ENCODE data around the gene CSTPP1.

CSTPP1 gene

DNA sequence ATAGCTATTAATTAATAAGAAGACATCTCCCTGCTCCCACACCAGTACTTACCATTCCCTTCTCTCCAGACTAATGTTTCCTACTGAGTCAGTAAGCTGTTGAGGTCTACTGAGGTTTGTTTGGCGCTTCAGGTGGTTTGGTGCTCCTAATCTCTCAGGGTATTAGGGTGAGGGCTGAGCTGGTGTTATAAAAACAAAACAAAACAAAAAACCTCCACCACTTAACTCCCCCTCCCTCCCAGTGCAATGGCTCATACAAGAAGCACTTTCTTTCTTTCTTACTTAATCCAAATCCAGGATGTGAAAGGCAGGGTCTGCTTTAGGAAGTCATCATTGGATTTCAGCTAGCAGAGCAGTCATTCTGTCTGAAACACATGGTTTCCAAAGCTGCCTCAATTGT is 15.3 kb downstream of the CSTPP1 start:
- H3K4me2 ChIP-seq (ENCODE audit: low read length): no peak overlapping the region
- no peaks in the 10 kb centered on the region for H3K9me2 ChIP-seq (replicated peaks; ENCODE audit: control insufficient read depth, low read length)
- peaks cover 3% of the 10 kb centered on the region; the same call in 1 of the 2 replicates for H3K4me1 ChIP-seq (ENCODE audit: control insufficient read depth, low read length)
- no peaks in the 10 kb centered on the region for H3K9me3 ChIP-seq (ENCODE audit: control insufficient read depth, insufficient read depth, low read length)
- no peak overlapping the region for H3K27ac ChIP-seq (ENCODE audit: low read depth, low read length)
- H3K36me3 ChIP-seq (ENCODE audit: control insufficient read depth, low read length): no peaks in the 10 kb centered on the region
- TF ChIP-seq EZH2phosphoT487 (IDR thresholded peaks at IDR 0.05; ENCODE audit: borderline replicate concordance, low read length): no peak
- TF ChIP-seq CTCF (IDR thresholded peaks at IDR 0.05; ENCODE audit: low read depth, low read length, poor library complexity, severe bottlenecking): no peak
- no peaks in the 10 kb centered on the region for H4K20me1 ChIP-seq (ENCODE audit: control insufficient read depth, insufficient read depth, low read depth, low read length)
- no peaks in the 10 kb centered on the region for H3K79me2 ChIP-seq (ENCODE audit: control insufficient read depth, low read length)
- 0 out of 2 replicates have a peak, but pooled peaks cover 2% of the 10 kb centered on the region for H3F3A ChIP-seq (ENCODE audit: control insufficient read depth, insufficient read depth)
- H3K4me3 ChIP-seq (ENCODE audit: low read length): no peak overlapping the region
- H3K27me3 ChIP-seq (ENCODE audit: control insufficient read depth, low read length): no peaks in the 10 kb centered on the region

DNA sequence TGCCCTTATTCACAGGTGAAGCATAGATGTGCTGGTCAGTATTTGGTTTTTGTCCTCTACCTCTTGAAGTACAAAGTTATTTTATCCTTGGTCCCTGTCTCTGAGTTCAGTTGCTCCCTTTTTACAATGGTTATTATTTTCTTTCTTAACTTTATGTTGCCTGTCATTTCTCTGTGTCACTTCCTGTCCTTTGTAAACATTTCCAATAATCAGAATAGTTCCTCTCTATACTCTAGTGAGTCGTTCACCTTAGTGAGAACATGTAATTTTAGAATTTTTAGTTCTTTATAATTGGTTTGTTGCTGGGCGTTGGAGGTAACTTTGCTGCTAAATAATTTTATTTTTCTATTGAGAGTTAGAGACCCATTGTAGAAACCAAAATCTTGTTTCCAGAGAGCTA is 16.0 kb downstream of the CSTPP1 start:
- no peaks in the 10 kb centered on the region for H3K9me2 ChIP-seq (replicated peaks; ENCODE audit: control insufficient read depth, low read length)
- H3K36me3 ChIP-seq (ENCODE audit: control insufficient read depth, low read length): no peaks in the 10 kb centered on the region
- H3K9me3 ChIP-seq (ENCODE audit: control insufficient read depth, insufficient read depth, low read length): no peaks in the 10 kb centered on the region
- no peaks in the 10 kb centered on the region for H3K79me2 ChIP-seq (ENCODE audit: control insufficient read depth, low read length)
- H3F3A ChIP-seq (ENCODE audit: control insufficient read depth, insufficient read depth): no peaks in the 10 kb centered on the region
- no peak overlapping the region for H3K27ac ChIP-seq (ENCODE audit: low read depth, low read length)
- H3K4me1 ChIP-seq (ENCODE audit: control insufficient read depth, low read length): peaks cover 3% of the 10 kb centered on the region; the same call in 1 of the 2 replicates
- no peak for TF ChIP-seq CTCF (IDR thresholded peaks at IDR 0.05; ENCODE audit: low read depth, low read length, poor library complexity, severe bottlenecking)
- TF ChIP-seq EZH2phosphoT487 (IDR thresholded peaks at IDR 0.05; ENCODE audit: borderline replicate concordance, low read length): no peak
- no peaks in the 10 kb centered on the region for H4K20me1 ChIP-seq (ENCODE audit: control insufficient read depth, insufficient read depth, low read depth, low read length)
- H3K4me2 ChIP-seq (ENCODE audit: low read length): no peak overlapping the region
- H3K4me3 ChIP-seq (ENCODE audit: low read length): no peak overlapping the region
- no peaks in the 10 kb centered on the region for H3K27me3 ChIP-seq (ENCODE audit: control insufficient read depth, low read length)

- Histone ChIP-seq H3K4me1 (ENCODE audit: control insufficient read depth, low read length) (peaks cover 3% of the 10 kb centered on the region; the same call in 1 of the 2 replicates), H3K4me2 (ENCODE audit: low read length) (no peak overlapping the region), H3K4me3 (ENCODE audit: low read length) (no peak overlapping the region), H3K27ac (ENCODE audit: low read depth, low read length) (no peak overlapping the region), H3K36me3 (ENCODE audit: control insufficient read depth, low read length) (no peaks in the 10 kb centered on the region), H3K27me3 (ENCODE audit: control insufficient read depth, low read length) (no peaks in the 10 kb centered on the region), H3F3A (ENCODE audit: control insufficient read depth, insufficient read depth) (no peaks in the 10 kb centered on the region), H4K20me1 (ENCODE audit: control insufficient read depth, insufficient read depth, low read depth, low read length) (no peaks in the 10 kb centered on the region), H3K9me3 (ENCODE audit: control insufficient read depth, insufficient read depth, low read length) (no peaks in the 10 kb centered on the region), H3K9me2 (replicated peaks; ENCODE audit: control insufficient read depth, low read length) (no peaks in the 10 kb centered on the region), H3K79me2 (ENCODE audit: control insufficient read depth, low read length) (no peaks in the 10 kb centered on the region)
- no peak for TF ChIP-seq EZH2phosphoT487 (IDR thresholded peaks at IDR 0.05; ENCODE audit: borderline replicate concordance, low read length)
- TF ChIP-seq CTCF (IDR thresholded peaks at IDR 0.05; ENCODE audit: low read depth, low read length, poor library complexity, severe bottlenecking): no peak
These were observed 16.5 kb downstream of the CSTPP1 start for GRCh38 chr11:46953093-46953492.

Measured in DOHH2 (cell line).